Chondrocyte (in vitro differentiated cells): ENCODE measurements around the gene OR2J2. TPM values are rescaled to one million over a fixed set of nuclear protein-coding genes. Genes with fewer than 3 reads are reported as not detected.
A peak's percentile ranks its signal among the peaks of the same experiment; 100 is the strongest.
"Not testable (repeated sequence)": the region's sequence is repeated elsewhere in the genome, so short reads cannot be mapped to it uniquely, and the experiment has no call there.

Experiments used
- DNase-seq: peaks from one replicate; pipeline ENCODE4 v3.0.0; 2021; ENCODE audit warnings: mixed read lengths, low spot score
- H3K27ac Mint-ChIP-seq: one replicate; pipeline ENCODE4 v1.8.0; 2021; ENCODE audit warnings: mild to moderate bottlenecking, moderate library complexity, mixed read lengths; ENCODE audit not compliant: unreplicated experiment
- H3K27me3 Mint-ChIP-seq: 2 replicates; pipeline ENCODE4 v1.8.0; 2021; ENCODE audit warnings: low read depth, mixed read lengths
- H3K36me3 Mint-ChIP-seq: 2 replicates; pipeline ENCODE4 v1.8.0; 2021; ENCODE audit warnings: low read depth, mixed read lengths
- H3K4me1 Mint-ChIP-seq: 2 replicates; pipeline ENCODE4 v1.8.0; 2021; ENCODE audit warnings: low read depth, mild to moderate bottlenecking, mixed read lengths
- H3K4me3 Mint-ChIP-seq: one replicate; pipeline ENCODE4 v1.8.0; 2021; ENCODE audit warnings: mild to moderate bottlenecking, moderate library complexity, mixed read lengths; ENCODE audit not compliant: unreplicated experiment
- H3K9me3 Mint-ChIP-seq: 2 replicates; pipeline ENCODE4 v1.8.0; 2021; ENCODE audit warnings: low read depth, mixed read lengths
- CTCF ChIP-seq: fragments of 200-600 bp; sonication (generic); IDR thresholded peaks from 2 replicates; pipeline ENCODE4 v1.5.0; 2021; ENCODE audit warnings: antibody characterized with exemption, mild to moderate bottlenecking, moderate library complexity
- total RNA-seq: library from RNA; stranded (reverse); gene quantifications from 3 replicates; pipeline ENCODE4 v1.2.1, GENCODE V29; 2021

The OR2J2 gene
- total RNA-seq, 1 donor from 2014 or later: not detected

DNA sequence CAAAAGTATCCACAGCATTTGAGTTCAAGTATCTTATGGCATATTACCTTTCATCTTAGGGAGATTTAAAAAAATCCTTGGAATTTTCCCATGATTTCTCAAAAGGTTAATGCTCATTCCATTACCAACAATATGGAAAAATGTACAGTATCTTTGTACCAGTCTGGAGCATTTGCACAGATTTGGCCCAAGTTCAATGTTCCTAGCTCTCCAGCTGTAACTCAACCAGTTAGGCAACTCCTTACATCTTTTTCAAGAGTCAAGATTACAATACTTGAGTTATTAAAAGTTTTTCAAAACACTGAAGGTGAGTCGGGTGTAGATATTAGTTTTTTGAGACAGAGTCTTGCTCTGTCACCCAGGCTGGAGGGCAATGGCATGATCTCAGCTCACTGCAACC lies 1.0 kb downstream of the OR2J2 start:
- Mint-ChIP-seq H3K4me3 (no peak overlapping the region), H3K9me3 (no peaks in the 10 kb centered on the region), H3K4me1 (no peaks in the 10 kb centered on the region), H3K27me3 (peaks cover 6% of the 10 kb centered on the region), H3K36me3 (no peaks in the 10 kb centered on the region), H3K27ac (no peak overlapping the region)
- no peak for TF ChIP-seq CTCF
- no peak for DNase-seq

GRCh38 chr6:29183594-29183993 lies 12.9 kb downstream of the OR2J2 start:
- Mint-ChIP-seq H3K27ac (no peak overlapping the region), H3K4me1 (no peaks in the 10 kb centered on the region)

DNA sequence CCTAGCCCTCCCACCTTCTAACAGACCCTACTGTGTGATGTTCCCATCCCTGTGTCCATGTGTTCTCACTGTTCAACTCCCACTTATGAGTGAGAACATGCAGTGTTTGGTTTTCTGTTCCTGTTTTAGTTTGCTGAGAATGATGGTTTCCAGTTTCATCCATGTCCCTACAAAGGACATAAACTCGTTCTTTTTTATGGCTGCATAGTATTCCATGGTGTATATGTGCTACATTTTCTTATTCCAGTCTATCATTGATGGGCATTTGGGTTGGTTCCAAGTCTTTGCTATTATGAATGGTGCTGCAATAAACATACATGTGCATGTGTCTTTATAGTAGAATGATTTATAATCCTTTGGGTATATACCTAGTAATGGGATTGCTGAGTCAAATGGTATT lies 18.0 kb downstream of the OR2J2 start:
- peaks cover 28% of the 10 kb centered on the region for H3K9me3 Mint-ChIP-seq
- H3K27ac Mint-ChIP-seq, H3K4me1 Mint-ChIP-seq, H3K4me3 Mint-ChIP-seq, H3K27me3 Mint-ChIP-seq, H3K36me3 Mint-ChIP-seq, DNase-seq: not testable (repeated sequence)

More at GRCh38 chr6:29183594-29183993, 12.9 kb downstream of the OR2J2 start:
- Mint-ChIP-seq H3K4me3 (no peak overlapping the region), H3K27me3 (peaks cover 2% of the 10 kb centered on the region), H3K9me3 (peaks cover 10% of the 10 kb centered on the region), H3K36me3 (no peaks in the 10 kb centered on the region)
- no peak for DNase-seq
- no peak for TF ChIP-seq CTCF

DNA sequence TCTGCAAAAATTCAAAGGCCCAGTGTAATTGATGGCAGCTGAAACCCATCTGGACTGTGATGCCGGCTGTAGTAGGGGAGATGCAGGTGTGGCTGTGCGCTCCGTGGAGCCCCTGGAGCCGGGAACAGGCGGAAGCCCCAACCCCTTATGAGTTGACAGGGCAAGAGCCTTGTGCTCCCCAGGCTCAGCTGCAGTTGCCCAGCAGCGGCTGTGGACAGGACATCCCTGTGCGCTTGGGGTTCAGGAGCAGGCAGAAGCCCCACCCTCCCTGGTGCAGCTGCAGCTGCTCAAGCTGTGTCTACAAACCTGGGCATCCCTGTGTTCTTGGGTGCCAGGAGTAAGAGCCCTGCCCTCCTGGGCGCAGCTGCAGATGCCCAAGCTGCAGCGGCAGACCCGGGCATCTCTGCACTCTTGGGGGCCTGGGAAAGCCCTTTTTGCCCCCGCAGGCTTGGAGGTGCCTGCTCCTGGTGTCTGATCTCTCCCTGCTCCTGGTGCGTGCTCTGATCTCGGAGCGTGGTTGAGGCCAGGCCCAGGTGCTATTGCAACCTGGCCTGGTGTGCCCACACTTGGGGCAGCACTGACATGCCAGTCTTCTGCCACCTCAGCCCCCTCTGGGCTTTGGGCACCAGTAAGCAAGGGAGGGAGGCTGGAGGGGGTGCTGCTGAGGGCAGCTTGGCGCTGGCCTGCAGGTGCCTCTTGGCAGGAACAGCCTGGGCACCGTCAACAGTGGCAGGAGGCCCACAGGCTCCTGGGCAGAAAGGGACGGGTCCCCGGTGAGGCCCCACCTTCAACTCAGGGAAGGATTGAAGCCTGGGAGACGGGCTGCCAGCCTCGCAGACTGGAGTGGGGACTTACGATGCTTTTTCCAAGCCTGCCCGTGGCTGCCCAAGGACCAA lies 30.3 kb downstream of the OR2J2 start:
- DNase-seq: peak; percentile 75
- no peak overlapping the region for H3K4me3 Mint-ChIP-seq
- no peaks in the 10 kb centered on the region for H3K9me3 Mint-ChIP-seq
- no peak overlapping the region for H3K27ac Mint-ChIP-seq
- TF ChIP-seq CTCF: no peak
- no peaks in the 10 kb centered on the region for H3K36me3 Mint-ChIP-seq
- no peaks in the 10 kb centered on the region for H3K4me1 Mint-ChIP-seq
- no peaks in the 10 kb centered on the region for H3K27me3 Mint-ChIP-seq

DNA sequence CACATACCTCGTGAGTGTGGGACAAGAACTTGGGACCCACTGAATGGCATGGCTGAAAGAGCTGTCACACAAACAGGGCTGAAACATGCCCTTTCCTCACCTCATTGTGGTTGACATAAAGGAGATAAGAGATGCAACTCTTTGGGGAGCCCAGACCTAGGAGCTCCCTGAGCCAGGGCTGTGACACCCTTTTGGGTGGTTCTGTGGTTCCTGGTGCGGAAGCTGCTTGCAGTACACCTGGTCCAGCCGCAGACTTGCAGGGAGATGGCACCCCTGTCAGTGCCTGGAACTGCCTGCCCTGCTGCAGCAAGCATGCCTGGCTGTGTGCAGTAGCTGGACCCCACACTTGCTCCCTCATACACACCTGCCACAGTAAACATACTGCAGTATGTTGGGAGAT lies 31.3 kb downstream of the OR2J2 start:
- Mint-ChIP-seq H3K4me1 (no peaks in the 10 kb centered on the region), H3K36me3 (no peaks in the 10 kb centered on the region), H3K27me3 (no peaks in the 10 kb centered on the region), H3K27ac (no peak overlapping the region), H3K4me3 (no peak overlapping the region), H3K9me3 (no peaks in the 10 kb centered on the region)
- peak; percentile 74 for DNase-seq
- no peak for TF ChIP-seq CTCF

- no peak for DNase-seq
- no peak for TF ChIP-seq CTCF
- H3K27me3 Mint-ChIP-seq: no peaks in the 10 kb centered on the region
- no peaks in the 10 kb centered on the region for H3K4me1 Mint-ChIP-seq
- no peak overlapping the region for H3K4me3 Mint-ChIP-seq
- H3K9me3 Mint-ChIP-seq: no peaks in the 10 kb centered on the region
- no peak overlapping the region for H3K27ac Mint-ChIP-seq
- H3K36me3 Mint-ChIP-seq: no peaks in the 10 kb centered on the region
Observed at GRCh38 chr6:29211488-29211887, 40.8 kb downstream of the OR2J2 start.
